ENCODE results near the gene CNDP1.

Gene CNDP1

GRCh38 chr18:74611765-74612164, 77.5 kb downstream of the CNDP1 start:
- DNase-seq (ENCODE audit: low read depth) = no peak
- H3K4me3 ChIP-seq (ENCODE audit: low read depth, low read length) = no peak overlapping the region
- TF ChIP-seq MAX (IDR thresholded peaks at IDR 0.05; ENCODE audit: low read depth, low read length) (no peak), POLR2A (IDR thresholded peaks at IDR 0.05; ENCODE audit: extremely low read depth, insufficient read length) (no peak), CTCF (IDR thresholded peaks at IDR 0.05; ENCODE audit: low read depth, low read length) (no peak), MYC (IDR thresholded peaks at IDR 0.05; ENCODE audit: low read depth, low read length) (no peak)

- DNase-seq (ENCODE audit: low read depth) = no peak
Measured at GRCh38 chr18:74613381-74613780, 79.1 kb downstream of the CNDP1 start.

GRCh38 chr18:74616494-74616893, 82.2 kb downstream of the CNDP1 start:
- TF ChIP-seq POLR2A (IDR thresholded peaks at IDR 0.05; ENCODE audit: extremely low read depth, insufficient read length) (no peak), MAX (IDR thresholded peaks at IDR 0.05; ENCODE audit: low read depth, low read length) (no peak), MYC (IDR thresholded peaks at IDR 0.05; ENCODE audit: low read depth, low read length) (no peak), CTCF (IDR thresholded peaks at IDR 0.05; ENCODE audit: low read depth, low read length) (no peak)
- H3K4me3 ChIP-seq (ENCODE audit: low read depth, low read length) = no peak overlapping the region
- no peak for DNase-seq (ENCODE audit: low read depth)

More at GRCh38 chr18:74613381-74613780, 79.1 kb downstream of the CNDP1 start:
- TF ChIP-seq MYC (IDR thresholded peaks at IDR 0.05; ENCODE audit: low read depth, low read length) = no peak
- TF ChIP-seq CTCF (IDR thresholded peaks at IDR 0.05; ENCODE audit: low read depth, low read length) = no peak
- TF ChIP-seq MAX (IDR thresholded peaks at IDR 0.05; ENCODE audit: low read depth, low read length) = no peak
- TF ChIP-seq POLR2A (IDR thresholded peaks at IDR 0.05; ENCODE audit: extremely low read depth, insufficient read length) = no peak
- H3K4me3 ChIP-seq (ENCODE audit: low read depth, low read length) = no peak overlapping the region

GRCh38 chr18:74617486-74617885, 83.2 kb downstream of the CNDP1 start:
- TF ChIP-seq CTCF (IDR thresholded peaks at IDR 0.05; ENCODE audit: low read depth, low read length) (no peak), POLR2A (IDR thresholded peaks at IDR 0.05; ENCODE audit: extremely low read depth, insufficient read length) (no peak), MYC (IDR thresholded peaks at IDR 0.05; ENCODE audit: low read depth, low read length) (no peak), MAX (IDR thresholded peaks at IDR 0.05; ENCODE audit: low read depth, low read length) (no peak)
- no peak overlapping the region for H3K4me3 ChIP-seq (ENCODE audit: low read depth, low read length)
- DNase-seq (ENCODE audit: low read depth) = no peak

GRCh38 chr18:74622072-74622471, 87.8 kb downstream of the CNDP1 start:
- TF ChIP-seq POLR2A (IDR thresholded peaks at IDR 0.05; ENCODE audit: extremely low read depth, insufficient read length) = no peak
- TF ChIP-seq MAX (IDR thresholded peaks at IDR 0.05; ENCODE audit: low read depth, low read length) = no peak
- no peak for TF ChIP-seq CTCF (IDR thresholded peaks at IDR 0.05; ENCODE audit: low read depth, low read length)
- no peak overlapping the region for H3K4me3 ChIP-seq (ENCODE audit: low read depth, low read length)
- DNase-seq (ENCODE audit: low read depth) = no peak
